Erythroblast (primary cell): ENCODE measurements around the gene MSH5.

Experiments used
- DNase-seq, 2 experiments: peaks; one replicate each; lab custom pipeline; 2025; lab: John Stamatoyannopoulos, UW
- GATA1 ChIP-seq: IDR thresholded peaks from 2 replicates; pipeline ENCODE4 v1.6.1; 2011; ENCODE audit warnings: low read depth, mild to moderate bottlenecking, control low read depth, low read length, moderate library complexity
- POLR2A ChIP-seq: IDR thresholded peaks from 2 replicates; pipeline ENCODE4 v1.6.1; 2011; ENCODE audit warnings: mild to moderate bottlenecking, low read length

The MSH5 gene

DNA sequence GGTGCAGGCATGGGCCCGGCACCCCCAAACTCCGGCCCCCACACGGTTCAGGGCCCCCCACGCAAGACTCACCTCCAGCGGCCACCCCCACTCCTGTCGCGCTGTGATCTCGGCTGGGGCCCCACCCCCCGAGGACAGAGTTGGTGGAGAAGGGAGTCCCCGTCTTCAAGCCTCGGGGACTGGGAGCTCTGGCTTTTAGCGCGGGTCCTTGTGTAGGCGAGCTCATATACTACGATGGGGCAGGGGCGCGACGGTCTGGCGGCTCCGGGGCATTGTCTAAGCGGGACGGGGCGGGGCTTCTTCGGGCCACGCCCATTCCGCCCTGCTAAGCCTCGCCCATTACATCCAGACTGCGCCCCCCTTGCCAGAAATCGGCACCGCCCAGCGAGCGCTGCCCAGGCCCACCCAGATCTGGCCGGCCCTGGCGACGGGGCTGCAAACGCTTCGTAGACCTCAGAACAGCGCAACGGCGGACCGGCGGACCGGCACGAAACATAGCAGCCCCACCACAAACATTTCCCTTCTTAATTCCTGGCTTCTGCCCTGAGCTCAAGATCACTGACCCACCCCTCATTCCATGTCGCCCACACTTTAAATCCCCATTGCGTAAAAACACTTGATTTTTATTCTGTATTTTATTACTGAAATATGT, 9.7 kb upstream of the MSH5 start:
- DNase-seq = peak; percentile 87 to 88

GRCh38 chr6:31730631-31731086, 9.1 kb upstream of the MSH5 start:
- DNase-seq = no peak
- TF ChIP-seq GATA1 = no peak
- TF ChIP-seq POLR2A = no peak

More for the DNA sequence above, 9.7 kb upstream of the MSH5 start:
- TF ChIP-seq POLR2A = peak; percentile 54
- TF ChIP-seq GATA1 = no peak

DNA sequence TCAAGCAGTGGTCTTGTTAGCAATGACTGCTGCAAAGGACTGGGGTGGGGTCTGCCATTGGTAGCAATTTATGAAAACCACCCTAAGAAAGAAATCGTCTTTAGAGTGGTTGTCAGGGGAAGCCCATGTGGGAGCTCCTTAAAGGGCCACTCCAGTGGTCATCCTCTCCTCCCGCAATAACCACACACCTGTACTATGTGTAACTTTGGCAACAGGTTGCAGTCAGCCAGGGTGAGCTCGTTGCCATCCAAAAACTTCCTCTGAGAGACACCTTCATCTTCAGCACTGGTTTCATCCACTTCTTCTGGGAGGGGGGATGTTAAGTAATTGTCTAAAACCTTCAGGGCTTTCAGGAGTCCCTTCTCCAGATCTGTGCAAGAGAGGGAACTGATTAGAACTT, 7.8 kb upstream of the MSH5 start:
- TF ChIP-seq POLR2A = no peak
- TF ChIP-seq GATA1 = no peak
- no peak for DNase-seq

- DNase-seq = no peak
- TF ChIP-seq GATA1 = no peak
- no peak for TF ChIP-seq POLR2A
These were observed 6.1 kb upstream of the MSH5 start for GRCh38 chr6:31733734-31734133.

GRCh38 chr6:31734247-31734820, 5.5 kb upstream of the MSH5 start:
- TF ChIP-seq POLR2A (no peak), GATA1 (no peak)
- no peak for DNase-seq

DNA sequence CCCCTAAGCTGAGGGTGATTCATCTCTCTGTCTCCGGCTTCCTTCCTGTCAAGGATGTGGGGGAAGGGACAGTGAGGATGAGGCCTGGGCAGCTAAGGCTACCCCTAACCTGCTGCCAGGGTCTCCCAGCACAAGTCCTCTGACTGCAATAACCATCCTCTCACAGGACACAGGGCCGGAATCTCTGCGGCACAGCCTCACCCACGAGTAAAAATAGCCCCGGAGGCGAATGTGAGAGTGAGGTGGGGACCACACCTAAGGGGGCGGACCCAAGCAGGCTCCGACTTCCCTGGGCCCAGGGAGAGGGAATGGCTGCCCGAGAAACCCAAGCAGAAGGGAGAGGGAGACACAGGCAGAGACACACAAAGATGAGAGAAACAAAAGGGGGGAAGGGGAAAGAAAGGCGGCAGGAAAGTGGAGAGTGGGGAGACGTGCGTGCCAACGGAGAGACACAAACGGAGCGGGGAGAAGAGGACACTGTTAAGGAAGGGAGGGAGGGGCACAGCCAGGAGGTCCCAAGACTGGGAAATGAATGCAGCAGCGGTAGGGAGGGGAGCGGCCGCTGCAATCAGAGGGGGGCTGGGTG, 4.9 kb upstream of the MSH5 start:
- TF ChIP-seq POLR2A = peak; percentile 26
- TF ChIP-seq GATA1 = no peak
- peak; percentile 45 to 77 for DNase-seq

GRCh38 chr6:31736021-31736767, 3.6 kb upstream of the MSH5 start, which contains the start of gene CLIC1:
CLIC1 (minus strand) TSS chr6:31736530; CDS start chr6:31736300, 230 bp downstream.
- TF ChIP-seq POLR2A (peak; percentile 92), GATA1 (no peak)
- peak; percentile 79 to 88 for DNase-seq

- DNase-seq = no peak
- TF ChIP-seq GATA1 (no peak), POLR2A (no peak)
These were observed 3.0 kb upstream of the MSH5 start for GRCh38 chr6:31736768-31737314.

DNA sequence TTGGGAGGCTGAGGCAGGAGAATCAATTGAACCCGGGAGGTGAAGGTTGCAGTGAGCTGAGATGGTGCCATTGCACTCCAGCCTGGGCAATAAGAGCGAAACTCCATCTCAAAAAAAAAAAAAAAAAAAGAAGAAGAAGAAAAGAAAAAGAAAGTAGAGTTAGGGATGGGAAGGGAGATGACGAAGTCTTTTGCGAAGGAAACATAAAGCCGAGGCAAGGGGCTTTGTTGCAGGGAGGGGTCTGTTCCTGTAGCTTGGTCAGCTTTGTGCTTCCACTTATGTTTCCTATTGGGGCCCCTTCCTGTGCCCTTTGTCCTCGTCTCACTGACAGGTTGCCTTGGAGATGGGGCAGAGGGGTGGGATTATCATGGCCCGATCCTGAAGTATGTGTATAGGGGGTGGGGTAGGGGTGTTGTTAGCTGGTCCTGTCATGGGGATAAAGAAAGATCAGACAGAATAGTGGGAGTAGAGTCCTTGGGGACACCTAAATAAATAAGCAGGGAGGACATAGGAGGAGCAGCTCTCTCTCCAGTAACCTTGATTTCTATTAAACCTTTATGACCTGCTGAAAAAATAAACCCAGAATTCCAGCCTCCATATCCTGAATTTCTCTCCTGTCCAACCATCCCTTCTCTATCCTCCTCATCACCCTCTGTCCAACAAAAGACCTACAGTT, 2.4 kb upstream of the MSH5 start:
- no peak for TF ChIP-seq POLR2A
- TF ChIP-seq GATA1 = no peak
- DNase-seq = no peak

DNA sequence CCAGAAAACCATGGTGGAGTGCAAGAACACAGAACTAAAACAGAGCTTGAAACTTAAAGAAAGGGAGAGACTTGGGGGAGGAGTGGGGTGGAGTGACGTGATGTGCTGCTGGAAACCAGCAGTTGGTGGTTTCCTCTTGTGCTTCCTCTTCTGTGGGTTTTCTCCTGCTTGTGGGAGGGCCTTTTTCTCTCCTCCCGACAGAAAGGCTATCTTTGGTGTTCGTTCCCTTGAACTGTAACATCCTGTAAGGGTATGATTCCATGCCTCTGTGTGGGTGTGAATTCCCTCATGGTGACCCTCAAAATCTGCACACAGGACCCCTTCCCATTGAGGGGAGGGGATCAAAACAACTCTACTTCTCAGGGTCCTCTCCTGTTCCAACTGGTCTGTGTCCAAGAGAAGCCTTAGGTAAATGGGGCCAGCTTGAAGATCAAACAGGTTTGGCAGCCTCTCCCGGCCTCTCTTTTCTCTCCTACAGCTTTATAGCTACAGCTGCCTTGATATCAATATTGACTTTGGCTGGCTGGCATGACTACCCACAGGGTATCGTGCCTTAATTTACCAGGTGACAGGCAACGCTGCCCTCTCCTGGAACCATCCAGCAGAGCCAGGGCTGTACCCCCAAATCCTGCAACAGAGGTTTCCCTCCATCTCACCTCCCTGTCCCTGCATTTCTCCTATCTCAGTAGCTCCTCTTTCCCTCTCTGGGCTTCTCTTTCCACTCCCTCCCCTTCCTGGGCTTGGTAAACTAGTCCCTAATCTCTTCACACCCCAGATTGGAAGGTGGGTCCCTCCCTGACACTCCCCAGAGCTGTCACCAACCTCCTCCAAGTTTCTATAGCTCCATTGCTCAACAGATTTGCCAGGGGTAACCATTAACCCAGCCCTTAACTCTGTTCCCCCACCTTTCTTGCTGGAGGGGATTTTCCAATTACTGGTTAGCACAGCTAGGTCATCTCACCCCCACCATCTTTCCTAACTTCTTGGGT, 1.5 kb upstream of the MSH5 start:
- TF ChIP-seq GATA1 = no peak
- TF ChIP-seq POLR2A = peak; percentile 77
- DNase-seq = peak; percentile 67 to 71

GRCh38 chr6:31740397-31741223, 805 bp downstream of the MSH5 start:
- no peak for DNase-seq
- TF ChIP-seq POLR2A (no peak), GATA1 (no peak)
